RPMI7951 (cell line): Measurements from ENCODE around the gene TBCK. TPM values are rescaled to one million over a fixed set of nuclear protein-coding genes. Genes with fewer than 3 reads are reported as not detected.

Experiments
- DNase-seq: peaks from one replicate; pipeline ENCODE4 v3.0.0-alpha.2; 2012; ENCODE audit warnings: low read depth
- total RNA-seq: library from RNA; depleted of rRNA; stranded (reverse); fragments of >200 nt; shearing (Covaris generic); gene quantifications from 2 replicates; pipeline ENCODE4 v1.2.3, GENCODE V29; 2014; rRNA removed

The TBCK gene
- total RNA-seq = 12.5 and 22.2 TPM in 2 replicates

DNA sequence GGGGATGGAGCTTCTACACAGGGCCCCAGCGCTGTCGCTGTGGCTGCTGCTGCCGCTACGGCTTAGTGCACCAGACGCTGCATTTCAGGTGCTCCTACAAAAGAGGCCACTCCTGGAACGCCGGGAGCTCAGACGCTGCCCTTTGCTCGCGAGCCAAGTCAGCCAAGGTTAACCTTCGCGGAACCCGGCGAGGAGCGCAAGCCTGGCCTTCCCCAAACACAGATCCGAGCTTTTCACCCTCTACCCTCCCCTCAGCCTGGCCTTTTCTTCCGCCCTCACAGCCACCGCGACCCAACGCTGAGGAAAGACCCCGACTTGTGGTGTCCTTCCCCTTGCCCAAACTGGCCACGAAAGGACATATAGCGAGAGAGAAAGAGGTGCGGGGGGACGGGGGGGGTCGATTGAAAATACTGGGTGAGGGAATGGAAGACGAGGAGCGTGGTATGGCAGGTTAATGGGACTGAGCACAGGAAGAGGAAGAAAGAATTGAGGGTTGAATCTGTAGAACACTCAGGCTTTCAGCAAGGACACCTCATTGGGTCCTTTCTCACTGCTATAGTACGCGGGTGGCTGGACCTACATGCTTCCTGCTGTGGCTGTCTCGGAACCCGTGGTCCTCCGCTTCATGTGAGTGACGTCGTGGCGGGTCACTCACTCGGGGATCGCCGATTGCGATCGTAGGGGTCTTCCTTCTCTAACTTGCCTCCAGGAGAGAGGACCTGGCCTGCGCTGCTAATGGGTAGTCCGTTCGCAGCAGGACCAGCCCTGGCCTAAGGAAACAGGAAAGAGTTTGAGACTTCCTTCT is at the start of gene TBCK, which contains the start of gene AIMP1:
Gene TBCK, minus strand, starts transcription at position 242 of the 805 bp plus-strand sequence. CDS start 7,249 bp downstream, outside the sequence.
Gene AIMP1, plus strand, starts transcription at position 583 of the 805 bp plus-strand sequence. CDS start 8,460 bp downstream, outside the sequence.
- DNase-seq = peak; percentile 83

GRCh38 chr4:106365613-106366012 is 49.6 kb upstream of the TBCK start:
- DNase-seq = peak; percentile 71

- DNase-seq = no peak
These were observed 48.3 kb upstream of the TBCK start for GRCh38 chr4:106364282-106364681.

GRCh38 chr4:106362086-106362825 is 46.2 kb upstream of the TBCK start:
- no peak for DNase-seq

- no peak for DNase-seq
These were observed 42.9 kb upstream of the TBCK start for GRCh38 chr4:106358899-106359298.

DNA sequence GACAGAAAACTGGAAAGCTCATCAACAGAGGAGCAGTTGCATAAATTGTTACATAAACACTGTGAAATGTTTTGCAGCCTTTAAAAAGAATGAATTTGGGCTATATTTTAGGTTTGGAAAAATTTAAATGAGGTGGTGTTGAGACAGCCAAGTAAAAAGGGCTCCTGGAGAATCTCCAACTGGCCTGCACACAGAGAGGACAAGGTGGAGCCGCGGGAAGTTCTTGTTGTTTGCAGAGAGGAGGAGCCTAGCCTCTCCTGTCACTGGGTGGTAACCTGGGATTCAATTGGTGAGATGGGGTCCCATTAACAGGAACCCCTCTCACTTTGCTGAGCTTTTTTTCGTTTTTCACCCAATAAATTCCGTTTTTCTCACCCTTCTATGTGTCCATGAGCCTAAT is 39.2 kb upstream of the TBCK start:
- no peak for DNase-seq

DNA sequence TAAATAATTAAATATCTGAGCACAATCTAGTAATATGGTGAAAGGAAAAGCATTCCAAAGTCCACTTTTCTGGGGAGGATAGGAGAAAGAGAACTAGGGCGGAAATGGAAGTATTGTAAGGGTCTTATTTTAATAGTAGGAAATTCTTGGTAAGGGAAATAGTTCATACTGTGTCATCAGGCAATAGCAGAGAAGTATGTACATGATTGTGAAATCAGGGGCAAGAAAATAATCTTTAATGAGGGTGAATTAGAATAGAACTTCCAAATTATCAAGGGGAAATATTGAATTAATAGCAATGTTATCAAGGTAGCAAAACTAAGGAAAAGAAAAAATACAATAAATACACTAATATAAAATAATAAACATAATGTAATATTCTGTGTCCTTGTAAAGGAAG is 37.8 kb upstream of the TBCK start:
- DNase-seq = no peak

GRCh38 chr4:106351016-106351415 is 35.0 kb upstream of the TBCK start:
- no peak for DNase-seq

DNA sequence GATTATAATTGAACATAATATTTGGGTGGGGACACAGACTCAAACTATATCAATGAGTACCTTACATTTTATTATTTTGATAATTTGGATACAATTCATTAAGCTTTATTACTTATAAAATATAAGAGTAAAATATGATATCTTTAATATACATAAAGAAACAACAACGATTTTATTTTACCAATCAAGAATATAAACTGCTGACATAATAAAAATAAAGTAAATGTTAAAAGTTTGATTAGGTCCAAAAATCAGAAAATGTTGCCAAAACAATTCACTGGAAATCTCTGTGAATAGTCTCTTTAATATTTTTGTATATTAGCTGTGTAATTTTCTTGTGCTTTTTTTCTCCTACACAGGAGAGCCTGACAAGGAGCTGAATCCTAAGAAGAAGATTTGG is 31.2 kb upstream of the TBCK start:
- no peak for DNase-seq

DNA sequence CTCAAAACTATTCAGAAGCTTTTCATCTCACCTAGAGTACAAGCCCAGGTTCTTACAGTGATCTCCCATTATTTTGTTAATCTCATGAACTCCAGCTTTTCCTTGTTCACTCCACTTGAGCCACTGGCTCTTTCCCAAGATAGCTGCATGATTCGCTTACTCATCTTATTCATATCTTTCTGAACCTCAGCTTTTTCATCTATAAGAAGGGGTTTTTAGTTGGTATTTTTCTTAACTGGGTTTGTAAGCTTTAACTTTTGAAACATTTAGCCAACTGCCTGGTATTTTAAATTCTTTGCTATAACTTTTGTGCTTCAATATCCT is 28.6 kb upstream of the TBCK start:
- no peak for DNase-seq

DNA sequence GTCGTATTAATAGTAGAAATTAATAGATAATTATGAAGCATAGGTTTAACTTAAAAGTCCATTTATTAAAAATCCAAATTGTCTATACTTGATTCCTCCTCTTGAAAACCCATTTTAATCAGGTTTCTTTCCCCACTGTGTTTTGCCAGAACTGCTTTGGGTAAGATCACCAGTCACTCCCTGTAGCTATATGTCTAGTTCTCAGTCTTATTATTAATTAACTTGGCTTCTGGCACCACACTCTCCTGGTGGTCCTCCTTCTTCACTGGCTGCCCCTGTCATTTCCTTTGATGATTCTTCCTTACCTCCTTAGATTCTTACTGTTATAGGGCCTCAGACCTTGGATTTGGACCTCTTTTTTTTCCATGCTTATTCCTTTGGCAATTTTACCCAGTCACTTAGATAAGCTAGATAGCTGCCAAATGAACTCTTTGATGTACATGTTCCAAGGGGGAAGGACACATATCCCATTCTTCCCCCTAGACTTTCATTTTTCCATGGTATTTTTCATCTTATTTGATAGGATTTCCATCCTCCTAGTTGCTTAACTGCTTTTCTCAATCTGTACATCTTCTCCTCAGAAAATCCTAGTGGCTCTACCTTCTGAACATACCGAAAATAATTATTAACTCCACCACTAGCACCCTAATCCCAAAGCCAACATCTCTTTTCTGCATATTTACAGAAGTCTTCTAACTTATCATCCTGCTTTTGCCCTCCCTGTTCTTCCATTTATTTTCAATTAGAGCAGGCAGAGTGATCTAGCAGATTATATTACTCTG is 28.0 kb upstream of the TBCK start:
- DNase-seq = no peak

DNA sequence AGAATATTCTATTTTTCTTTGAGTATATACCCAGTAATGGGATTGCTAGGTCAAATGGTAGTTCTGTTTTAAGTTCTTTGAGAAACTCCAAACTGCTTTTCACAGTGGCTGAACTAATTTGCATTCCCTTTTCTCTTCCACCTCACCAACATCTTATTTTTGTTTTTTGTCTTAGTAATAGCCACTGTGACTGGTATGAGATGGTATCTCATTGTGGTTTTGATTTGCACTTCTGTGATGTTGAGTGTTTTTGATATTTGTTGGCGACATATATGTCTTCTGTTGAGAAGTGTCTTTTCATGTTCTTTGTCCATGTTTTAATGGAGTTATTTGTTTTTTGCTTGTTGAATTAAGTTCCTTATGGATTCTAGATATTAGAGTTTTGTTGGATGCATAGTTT is 24.8 kb upstream of the TBCK start:
- DNase-seq = no peak

DNA sequence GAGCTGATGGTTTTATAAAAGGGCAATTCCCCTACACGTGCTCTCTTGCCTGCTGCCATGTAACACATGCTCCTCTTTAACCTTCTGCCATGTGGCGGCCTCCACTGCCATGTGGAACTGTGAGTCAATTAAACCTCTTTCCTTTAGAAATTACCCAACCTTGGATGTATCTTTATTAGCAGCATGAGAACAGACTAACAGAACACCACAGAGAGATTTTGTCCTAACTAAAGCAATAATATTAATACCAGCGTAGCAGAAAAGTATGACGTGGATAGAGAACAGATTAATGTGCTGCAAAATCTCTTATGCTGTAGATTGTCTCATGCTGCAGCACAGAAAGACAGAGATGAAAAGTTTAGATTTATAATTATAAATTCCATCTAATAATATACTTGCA is 23.4 kb upstream of the TBCK start:
- no peak for DNase-seq

DNA sequence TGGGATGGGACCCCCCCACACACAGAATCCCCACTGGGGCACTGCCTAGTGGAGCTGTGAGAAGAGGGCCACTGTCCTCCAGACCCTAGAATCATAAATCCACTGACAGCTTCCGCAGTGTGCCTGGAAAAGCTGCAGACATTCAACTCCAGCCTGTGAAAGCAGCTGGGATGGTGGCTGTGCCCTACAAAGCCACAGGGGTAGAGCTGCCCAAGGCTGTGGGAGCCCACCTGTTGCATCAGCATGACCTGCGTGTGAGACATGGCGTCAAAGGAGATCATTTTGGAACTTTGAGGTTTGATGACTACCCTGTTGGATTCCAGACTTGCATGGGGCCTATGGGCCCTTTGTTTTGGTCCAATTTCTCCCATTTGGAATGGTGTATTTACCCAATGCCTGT is 22.7 kb upstream of the TBCK start:
- no peak for DNase-seq

GRCh38 chr4:106337916-106338315 is 21.9 kb upstream of the TBCK start:
- DNase-seq = no peak

DNA sequence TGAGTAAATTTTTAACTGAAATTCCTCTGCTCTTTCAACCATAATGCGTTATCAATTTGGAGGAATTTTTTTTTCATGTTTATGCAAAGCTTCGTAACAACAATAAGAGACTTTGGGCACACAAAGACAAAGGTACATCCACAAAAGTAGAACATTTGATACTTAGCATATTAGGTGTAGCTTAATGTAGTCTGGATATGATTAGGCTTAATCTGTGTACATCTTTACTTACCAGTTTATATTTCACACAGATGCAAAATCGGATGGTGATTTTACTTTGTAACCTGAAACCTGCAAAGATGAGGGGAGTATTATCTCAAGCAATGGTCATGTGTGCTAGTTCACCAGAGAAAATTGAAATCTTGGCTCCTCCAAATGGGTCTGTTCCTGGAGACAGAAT is 20.6 kb upstream of the TBCK start:
- no peak for DNase-seq

GRCh38 chr4:106334741-106335470 is 18.9 kb upstream of the TBCK start:
- no peak for DNase-seq

- DNase-seq = no peak
These were observed 17.2 kb upstream of the TBCK start for GRCh38 chr4:106333186-106333585.

GRCh38 chr4:106329041-106329618 is 13.1 kb upstream of the TBCK start:
- peak; percentile 17 for DNase-seq

DNA sequence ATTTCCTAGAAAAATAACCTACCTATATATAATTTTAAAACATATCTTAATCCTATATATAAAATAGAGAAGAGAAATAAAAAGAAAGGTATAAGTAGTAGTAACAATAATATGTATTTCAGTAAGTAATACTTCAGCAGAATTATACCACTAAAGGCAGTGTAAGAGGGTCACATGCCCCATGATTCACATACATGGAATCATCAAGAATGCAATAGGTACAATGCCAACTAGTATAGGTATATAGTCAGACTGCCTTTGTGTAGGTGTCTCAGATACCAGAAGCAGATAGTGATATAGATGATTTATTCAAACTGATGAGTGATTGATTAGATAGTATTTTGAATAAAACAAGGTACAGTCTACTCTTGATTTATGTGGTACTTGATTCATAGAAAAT is 9.8 kb upstream of the TBCK start:
- no peak for DNase-seq

DNA sequence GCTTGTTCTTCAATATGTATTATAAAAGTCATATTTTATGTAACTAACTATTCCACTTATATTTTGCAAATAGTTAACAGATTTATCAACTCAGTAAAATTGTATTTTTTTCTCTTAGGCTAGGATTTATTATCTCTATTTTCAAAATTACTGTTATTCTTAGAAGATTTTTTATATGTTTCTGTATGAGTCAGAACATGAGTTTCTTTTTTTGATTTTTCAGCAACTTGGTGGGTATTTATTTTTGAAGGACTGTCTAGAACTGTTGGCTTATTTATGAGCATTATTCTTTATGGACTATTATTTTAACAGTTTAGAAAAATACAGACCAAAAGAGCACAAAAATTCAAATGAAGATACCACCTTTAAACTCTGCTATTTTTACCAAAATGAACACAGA is 7.1 kb upstream of the TBCK start:
- no peak for DNase-seq
